C4-2B (cell line): ENCODE results near the gene DNAJC5.

Experiments used
- H3K27ac ChIP-seq: fragments of 450-650 bp; 2 replicates; pipeline ENCODE4 v1.5.1; 2017
- CTCF ChIP-seq: fragments of 450-650 bp; conservative IDR thresholded peaks from 2 replicates; pipeline ENCODE4 v1.5.1; 2017; ENCODE audit warnings: mild to moderate bottlenecking
- ZFX ChIP-seq: fragments of 450-650 bp; IDR thresholded peaks from 2 replicates; pipeline ENCODE4 v1.6.1; 2017

The DNAJC5 gene

GRCh38 chr20:63941282-63942081 lies 46.6 kb downstream of the DNAJC5 start:
- TF ChIP-seq ZFX (no peak), CTCF (no peak)
- H3K27ac ChIP-seq: no peak overlapping the region

- H3K27ac ChIP-seq: peak overlapping the region; percentile 13
Measured at GRCh38 chr20:63942250-63942951, 47.5 kb downstream of the DNAJC5 start.

GRCh38 chr20:63942969-63943807 lies 48.3 kb downstream of the DNAJC5 start:
- no peak for TF ChIP-seq ZFX
- TF ChIP-seq CTCF: no peak
- peak overlapping the region; percentile 13 for H3K27ac ChIP-seq

More at GRCh38 chr20:63942250-63942951, 47.5 kb downstream of the DNAJC5 start:
- no peak for TF ChIP-seq ZFX
- no peak for TF ChIP-seq CTCF

- no peak for TF ChIP-seq CTCF
- TF ChIP-seq ZFX: no peak
Measured at GRCh38 chr20:63943808-63944077, 48.8 kb downstream of the DNAJC5 start.

GRCh38 chr20:63944078-63944941 lies 49.4 kb downstream of the DNAJC5 start:
- H3K27ac ChIP-seq: no peak overlapping the region
- no peak for TF ChIP-seq CTCF
- no peak for TF ChIP-seq ZFX

More at GRCh38 chr20:63943808-63944077, 48.8 kb downstream of the DNAJC5 start:
- no peak overlapping the region for H3K27ac ChIP-seq

GRCh38 chr20:63945031-63945658 lies 50.2 kb downstream of the DNAJC5 start:
- no peak overlapping the region for H3K27ac ChIP-seq
- no peak for TF ChIP-seq CTCF
- no peak for TF ChIP-seq ZFX
